Bronchial epithelial cell (primary cell): Measurements from ENCODE around the gene IMPA2. TPM values are rescaled to one million over a fixed set of nuclear protein-coding genes. Genes with fewer than 3 reads are reported as not detected.

Source experiments
- DNase-seq: peaks from one replicate; pipeline ENCODE4 v3.0.0-alpha.2; 2010; ENCODE audit warnings: low read depth
- FAIRE-seq: peaks from 2 replicates; lab custom pipeline; 2011; peaks lifted over from hg19 to GRCh38; lab: Jason Lieb, UNC
- H3K27me3 ChIP-seq: 2 replicates; pipeline ENCODE4 v1.5.1; 2011; ENCODE audit warnings: low read length; ENCODE audit not compliant: control insufficient read depth, insufficient read depth
- H3K36me3 ChIP-seq: 2 replicates; pipeline ENCODE4 v1.5.1; 2011; ENCODE audit warnings: low read length; ENCODE audit not compliant: control insufficient read depth, insufficient read depth
- H3K4me3 ChIP-seq: 2 replicates; pipeline ENCODE4 v1.5.1; 2011; ENCODE audit warnings: mild to moderate bottlenecking, low read depth, low read length, control low read depth
- total RNA-seq: library from RNA; depleted of rRNA; stranded (reverse); fragments of >200 nt; gene quantifications from 2 replicates; pipeline ENCODE4 v1.2.1, GENCODE V29; 2014
- TF ChIP-seq, protein P1 (sequence below): IDR thresholded peaks from 2 replicates; pipeline ENCODE4 v1.5.1; 2011; ENCODE audit warnings: mild to moderate bottlenecking, moderate library complexity, low read length, control low read depth, inconsistent platforms; ENCODE audit not compliant: insufficient read depth, severe bottlenecking

Gene IMPA2
- total RNA-seq, 1 donor from 2014 or later: 66.1 TPM

GRCh38 chr18:11983592-11983991 is 2.3 kb downstream of the IMPA2 start:
- Histone ChIP-seq H3K27me3 (no peaks in the 10 kb centered on the region), H3K36me3 (peaks cover 2% of the 10 kb centered on the region), H3K4me3 (no peak overlapping the region)
- no peak for FAIRE-seq
- DNase-seq: no peak
- TF ChIP-seq, protein P1, sequence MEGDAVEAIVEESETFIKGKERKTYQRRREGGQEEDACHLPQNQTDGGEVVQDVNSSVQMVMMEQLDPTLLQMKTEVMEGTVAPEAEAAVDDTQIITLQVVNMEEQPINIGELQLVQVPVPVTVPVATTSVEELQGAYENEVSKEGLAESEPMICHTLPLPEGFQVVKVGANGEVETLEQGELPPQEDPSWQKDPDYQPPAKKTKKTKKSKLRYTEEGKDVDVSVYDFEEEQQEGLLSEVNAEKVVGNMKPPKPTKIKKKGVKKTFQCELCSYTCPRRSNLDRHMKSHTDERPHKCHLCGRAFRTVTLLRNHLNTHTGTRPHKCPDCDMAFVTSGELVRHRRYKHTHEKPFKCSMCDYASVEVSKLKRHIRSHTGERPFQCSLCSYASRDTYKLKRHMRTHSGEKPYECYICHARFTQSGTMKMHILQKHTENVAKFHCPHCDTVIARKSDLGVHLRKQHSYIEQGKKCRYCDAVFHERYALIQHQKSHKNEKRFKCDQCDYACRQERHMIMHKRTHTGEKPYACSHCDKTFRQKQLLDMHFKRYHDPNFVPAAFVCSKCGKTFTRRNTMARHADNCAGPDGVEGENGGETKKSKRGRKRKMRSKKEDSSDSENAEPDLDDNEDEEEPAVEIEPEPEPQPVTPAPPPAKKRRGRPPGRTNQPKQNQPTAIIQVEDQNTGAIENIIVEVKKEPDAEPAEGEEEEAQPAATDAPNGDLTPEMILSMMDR: no peak

DNA sequence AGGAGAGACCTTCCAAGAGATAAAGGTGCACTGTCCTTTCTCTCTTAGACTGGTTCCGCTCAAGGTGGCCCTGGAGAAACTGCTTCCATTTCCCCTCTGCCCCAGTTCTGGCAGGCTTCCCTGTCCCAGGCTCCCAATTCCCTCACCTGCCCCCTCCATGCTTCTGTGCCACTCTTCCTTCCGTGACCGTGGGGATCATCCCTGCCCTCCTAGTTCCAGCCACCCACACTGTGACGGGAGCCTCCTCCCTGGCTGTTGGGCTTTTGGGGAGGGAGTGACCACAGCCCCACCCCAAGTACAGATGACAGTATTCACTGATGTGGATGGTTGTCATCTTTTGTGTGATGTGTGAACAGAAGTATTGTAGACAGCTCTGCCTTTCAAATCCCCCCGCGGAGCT is 2.8 kb downstream of the IMPA2 start:
- H3K27me3 ChIP-seq: no peaks in the 10 kb centered on the region
- no peak overlapping the region for H3K4me3 ChIP-seq
- H3K36me3 ChIP-seq: peaks cover 2% of the 10 kb centered on the region
- DNase-seq: no peak
- FAIRE-seq: no peak
- TF ChIP-seq, protein P1: no peak

DNA sequence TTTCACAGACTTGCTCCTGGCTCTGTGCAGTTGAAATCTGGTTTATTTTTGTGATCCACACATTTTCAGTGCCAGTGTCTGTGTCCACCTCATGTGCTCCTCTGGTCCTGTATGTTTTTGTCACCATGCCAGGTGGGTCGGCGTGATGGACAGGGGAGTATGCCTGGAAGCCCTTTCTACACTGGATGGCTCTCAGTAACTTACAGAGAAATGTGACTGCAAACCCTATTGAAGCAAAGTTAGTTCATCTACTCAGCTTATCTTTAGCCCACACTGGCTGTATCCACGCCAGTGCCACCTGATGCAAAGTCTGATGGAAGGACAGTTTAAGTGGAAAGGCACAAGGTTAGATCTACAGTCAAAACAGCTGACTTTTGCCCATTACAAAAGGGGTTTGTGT is 4.3 kb downstream of the IMPA2 start:
- TF ChIP-seq, protein P1: no peak
- FAIRE-seq: no peak

DNA sequence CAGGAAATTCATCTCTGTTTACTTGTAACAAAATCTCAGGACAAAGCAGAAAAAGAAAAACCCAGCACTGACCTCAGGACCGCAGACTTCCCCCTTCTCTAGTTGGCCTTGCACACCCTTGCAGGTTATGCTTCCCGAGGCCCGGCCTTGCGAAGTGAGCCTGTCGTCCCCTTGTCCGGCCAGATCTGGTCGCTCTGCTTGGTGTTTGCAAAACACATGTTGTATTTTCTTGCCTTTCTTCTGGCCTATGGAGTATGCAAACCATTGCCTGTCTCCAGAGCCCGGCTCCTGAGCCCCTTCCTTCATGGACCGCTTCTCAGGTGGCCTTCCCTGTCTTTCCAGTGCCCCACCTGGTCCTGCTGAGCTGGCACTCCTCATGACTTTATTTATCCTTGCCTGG is 4.8 kb downstream of the IMPA2 start:
- TF ChIP-seq, protein P1: no peak
- Histone ChIP-seq H3K36me3 (peaks cover 2% of the 10 kb centered on the region), H3K27me3 (no peaks in the 10 kb centered on the region), H3K4me3 (no peak overlapping the region)
- FAIRE-seq: no peak
- DNase-seq: no peak

More for the DNA sequence above, 4.3 kb downstream of the IMPA2 start:
- DNase-seq: no peak
- Histone ChIP-seq H3K4me3 (no peak overlapping the region), H3K36me3 (peaks cover 2% of the 10 kb centered on the region), H3K27me3 (no peaks in the 10 kb centered on the region)

GRCh38 chr18:11987527-11987926 is 6.2 kb downstream of the IMPA2 start:
- FAIRE-seq: no peak
- Histone ChIP-seq H3K36me3 (peaks cover 2% of the 10 kb centered on the region), H3K4me3 (no peak overlapping the region), H3K27me3 (no peaks in the 10 kb centered on the region)
- TF ChIP-seq, protein P1: no peak
- no peak for DNase-seq

DNA sequence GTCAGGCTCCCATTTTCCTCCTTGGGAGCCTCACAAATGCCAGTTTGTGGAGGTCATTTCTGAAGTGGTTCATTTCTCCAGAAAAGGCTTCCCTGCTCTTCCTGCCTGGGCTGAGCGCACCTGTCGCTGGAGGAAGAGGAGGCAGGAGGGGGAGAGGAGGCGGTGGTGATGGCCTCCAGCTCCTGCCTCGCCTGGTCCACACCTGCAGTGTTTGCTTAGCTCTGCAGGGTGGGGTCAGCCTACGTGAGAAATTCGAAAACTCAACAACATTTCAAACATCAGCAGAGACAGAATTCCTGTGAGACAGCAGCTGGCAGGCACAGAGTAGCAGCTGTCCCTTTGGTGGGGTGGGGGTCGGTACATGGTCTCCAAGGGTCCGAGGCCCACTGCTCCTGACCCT is 7.9 kb downstream of the IMPA2 start:
- Histone ChIP-seq H3K4me3 (no peak overlapping the region), H3K27me3 (no peaks in the 10 kb centered on the region), H3K36me3 (no peaks in the 10 kb centered on the region)
- DNase-seq (no peak), FAIRE-seq (no peak)
- TF ChIP-seq, protein P1: no peak
